ENCODE data around the gene CFAP45.

- TF ChIP-seq CTCF (conservative IDR thresholded peaks at IDR 0.05; ENCODE audit: low read length) = no peak
- TF ChIP-seq EZH2phosphoT487 (IDR thresholded peaks at IDR 0.05; ENCODE audit: borderline replicate concordance, low read depth, low read length) = no peak
Observed at GRCh38 chr1:159861218-159861617, 38.7 kb downstream of the CFAP45 start.

Data from OCI-LY7 (cell line).